ENCODE measurements around the gene GOLGA8T. TPM values are rescaled to one million over a fixed set of nuclear protein-coding genes. Genes with fewer than 3 reads are reported as not detected.
"Not testable (repeated sequence)": the region's sequence is repeated elsewhere in the genome, so short reads cannot be mapped to it uniquely, and the experiment has no call there.

Gene GOLGA8T, protein sequence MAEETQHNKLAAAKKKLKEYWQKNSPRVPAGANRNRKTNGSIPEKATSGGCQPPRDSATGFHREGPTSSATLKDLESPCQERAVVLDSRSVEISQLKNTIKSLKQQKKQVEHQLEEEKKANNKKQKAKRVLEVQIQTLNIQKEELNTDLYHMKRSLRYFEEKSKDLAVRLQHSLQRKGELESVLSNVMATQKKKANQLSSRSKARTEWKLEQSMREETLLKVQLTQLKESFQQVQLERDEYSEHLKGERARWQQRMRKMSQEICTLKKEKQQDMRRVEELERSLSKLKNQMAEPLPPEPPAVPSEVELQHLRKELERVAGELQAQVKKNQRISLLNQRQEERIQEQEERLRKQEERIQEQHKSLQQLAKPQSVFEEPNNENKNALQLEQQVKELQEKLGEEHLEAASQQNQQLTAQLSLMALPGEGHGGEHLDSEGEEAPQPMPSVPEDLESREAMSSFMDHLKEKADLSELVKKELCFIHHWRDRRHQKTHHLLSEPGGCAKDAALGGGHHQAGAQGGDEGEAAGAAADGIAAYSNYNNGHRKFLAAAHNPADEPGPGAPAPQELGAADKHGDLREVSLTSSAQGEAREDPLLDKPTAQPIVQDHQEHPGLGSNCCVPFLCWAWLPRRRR
- total RNA-seq (1 to 10 TPM in 3 of 10 donors, under 1 TPM in 4, not detected in 3; 0.13 to 1.3 (median 0.91) TPM), polyA plus RNA-seq (under 1 TPM; 0.04 to 0.51 TPM)
- long read RNA-seq, donor 1 = 0 reads
- long read RNA-seq, donor 2, partial matches to known transcripts = 0 of 1 reads
- long read RNA-seq, donor 2, other reads (novel, unspliced or antisense) = 1 of 1 reads
- long read RNA-seq, donor 3, partial matches to known transcripts = 0 of 1 reads
- long read RNA-seq, donor 3, other reads (novel, unspliced or antisense) = 1 of 1 reads

DNA sequence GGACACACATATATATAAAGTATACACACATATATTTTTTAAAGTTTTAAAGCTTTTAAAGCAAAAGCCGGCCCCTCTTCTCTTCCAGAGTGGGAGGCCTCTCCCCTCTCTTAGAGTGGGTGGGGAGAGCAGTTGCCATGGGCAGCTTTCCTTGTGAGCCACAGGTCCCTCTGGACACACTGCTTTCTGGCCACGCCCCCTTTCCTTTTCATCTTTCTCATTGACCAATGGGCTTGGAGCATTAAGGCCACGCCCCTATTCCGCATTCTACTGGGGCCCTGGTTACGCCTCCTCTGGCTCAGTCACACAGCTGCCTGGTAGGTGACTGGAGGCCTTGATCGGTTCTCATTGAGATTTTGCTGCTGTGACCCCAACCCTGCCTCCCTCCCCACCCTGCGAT, at the start of gene GOLGA8T:
Gene GOLGA8T, plus strand, starts transcription at position 301 of the 400 bp plus-strand sequence. Its CDS starts 98 bp downstream, at position 399.
- H3K9me3 ChIP-seq; H3K27me3 ChIP-seq; H3K4me1 ChIP-seq; H3K4me3 ChIP-seq; ATAC-seq; intact Hi-C loops (cut with DNase I); H3K36me3 ChIP-seq; H3K27ac ChIP-seq; DNase-seq: not testable (repeated sequence)
- WGBS, 2 donors = no CpG with 5 or more reads among the region's 7 CpGs

DNA sequence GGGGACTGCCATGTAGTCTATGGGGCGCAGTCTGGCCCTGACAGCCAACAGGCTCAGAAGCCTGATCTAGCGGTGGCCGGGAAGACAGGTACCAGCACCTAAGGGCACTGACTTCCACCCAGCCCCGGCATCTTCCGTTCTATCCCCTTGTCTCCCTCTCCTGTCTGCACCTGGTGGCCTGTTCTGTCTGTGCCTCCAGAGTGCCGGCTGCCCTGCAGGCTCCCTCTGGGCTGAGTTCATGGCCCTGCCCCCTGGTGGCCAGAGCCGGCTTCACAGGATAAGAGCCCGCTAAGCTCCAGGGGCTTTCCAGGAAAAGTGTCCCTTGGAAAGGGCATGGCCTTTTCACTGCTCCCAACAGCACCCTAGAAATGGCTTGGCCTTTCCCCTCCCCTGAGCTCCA, 37.0 kb upstream of the GOLGA8T start:
- H3K27me3 ChIP-seq; H3K4me3 ChIP-seq; H3K4me1 ChIP-seq; DNase-seq; H3K27ac ChIP-seq; ATAC-seq; intact Hi-C loops (cut with DNase I); H3K9me3 ChIP-seq; H3K36me3 ChIP-seq: not testable (repeated sequence)
- WGBS, 2 donors = no CpG with 5 or more reads among the region's 8 CpGs

DNA sequence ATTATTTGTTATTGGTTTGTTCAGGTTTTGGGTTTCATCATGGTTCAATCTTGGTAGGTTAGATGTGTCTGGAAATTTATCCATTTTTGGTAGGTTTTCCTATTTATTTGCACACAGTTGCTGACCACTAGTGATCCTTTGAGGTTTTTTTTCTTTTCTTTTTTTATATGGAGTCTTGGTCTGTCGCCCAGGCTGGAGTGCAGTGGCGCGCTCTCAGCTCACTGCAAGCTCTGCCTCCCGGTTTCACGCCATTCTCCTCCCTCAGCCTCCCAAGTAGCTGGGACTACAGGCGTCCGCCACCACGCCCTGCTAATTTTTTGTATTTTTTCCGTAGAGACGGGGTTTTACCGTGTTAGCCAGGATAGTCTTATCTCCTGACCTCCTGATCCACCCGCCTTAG, 32.0 kb upstream of the GOLGA8T start:
- H3K9me3 ChIP-seq; intact Hi-C loops (cut with DNase I); DNase-seq; H3K27ac ChIP-seq; H3K27me3 ChIP-seq; H3K4me3 ChIP-seq; ATAC-seq; H3K36me3 ChIP-seq; H3K4me1 ChIP-seq: not testable (repeated sequence)
- no CpG with 5 or more reads among the region's 12 CpGs for WGBS, 2 donors

DNA sequence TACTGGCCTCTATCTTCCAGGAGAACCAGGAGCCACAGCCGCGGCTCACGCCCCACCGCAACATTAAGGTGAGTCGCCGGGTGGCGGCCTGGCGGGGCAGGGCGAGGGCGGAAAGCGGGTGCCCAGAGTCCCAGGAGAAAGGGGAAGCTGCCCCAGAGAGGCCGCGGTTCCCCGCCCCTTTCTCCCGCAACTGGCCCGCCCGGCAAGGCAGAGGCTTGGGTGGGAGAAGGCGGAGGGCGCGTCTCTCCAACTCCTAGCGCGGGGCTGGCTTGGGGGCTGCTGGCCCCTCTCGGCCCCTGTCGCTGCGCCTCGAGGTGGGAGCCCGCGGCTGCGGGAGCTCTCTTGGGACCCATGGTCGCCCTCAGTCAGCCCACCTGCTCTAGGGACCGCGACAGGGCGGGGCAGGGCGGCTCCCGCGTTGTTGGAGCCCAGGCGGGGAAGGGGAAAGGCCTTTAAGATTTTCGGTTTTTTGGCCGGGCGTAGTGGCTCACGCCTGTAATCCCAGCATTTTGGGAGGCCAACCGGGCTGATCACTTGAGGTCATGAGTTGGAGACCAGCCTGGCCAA, 30.8 kb upstream of the GOLGA8T start:
- ATAC-seq = peak in 7 of 8 donors; percentile 62 to 90 (median 69)
- peak overlapping the region in 8 of 10 donors; percentile 23 to 47 (median 36) for H3K4me3 ChIP-seq
- not testable (repeated sequence) for DNase-seq

DNA sequence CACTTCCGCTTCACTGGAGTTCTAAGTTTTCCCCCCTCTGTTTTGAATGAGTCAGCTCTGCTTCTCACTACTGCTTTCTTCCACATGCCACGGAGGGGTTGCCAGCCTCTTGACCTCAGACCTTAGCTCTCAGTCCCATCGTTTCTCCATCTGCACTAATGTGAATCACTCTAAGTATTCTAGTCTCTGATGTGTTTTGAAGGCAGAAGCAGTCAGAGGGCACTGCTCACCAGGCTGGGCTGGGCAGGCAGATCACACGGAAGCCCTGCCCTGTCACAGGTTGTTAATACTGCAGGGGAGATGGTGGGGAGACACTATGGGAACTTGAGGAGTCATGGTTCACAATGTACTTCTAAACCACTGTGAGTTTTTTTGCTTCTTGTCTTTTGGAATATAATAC, 24.3 kb upstream of the GOLGA8T start:
- no CpG with 5 or more reads among the region's 4 CpGs for WGBS, 2 donors
- H3K27me3 ChIP-seq; H3K27ac ChIP-seq; H3K4me3 ChIP-seq; intact Hi-C loops (cut with DNase I); H3K36me3 ChIP-seq; DNase-seq; ATAC-seq; H3K9me3 ChIP-seq; H3K4me1 ChIP-seq: not testable (repeated sequence)

More for the DNA sequence above, 30.8 kb upstream of the GOLGA8T start:
- H3K27ac ChIP-seq; H3K27me3 ChIP-seq; H3K36me3 ChIP-seq; H3K9me3 ChIP-seq; intact Hi-C loops (cut with DNase I); H3K4me1 ChIP-seq: not testable (repeated sequence)
- 5 to 6% methylated on average over 8 to 16 of the region's 42 CpGs for WGBS, 2 donors

DNA sequence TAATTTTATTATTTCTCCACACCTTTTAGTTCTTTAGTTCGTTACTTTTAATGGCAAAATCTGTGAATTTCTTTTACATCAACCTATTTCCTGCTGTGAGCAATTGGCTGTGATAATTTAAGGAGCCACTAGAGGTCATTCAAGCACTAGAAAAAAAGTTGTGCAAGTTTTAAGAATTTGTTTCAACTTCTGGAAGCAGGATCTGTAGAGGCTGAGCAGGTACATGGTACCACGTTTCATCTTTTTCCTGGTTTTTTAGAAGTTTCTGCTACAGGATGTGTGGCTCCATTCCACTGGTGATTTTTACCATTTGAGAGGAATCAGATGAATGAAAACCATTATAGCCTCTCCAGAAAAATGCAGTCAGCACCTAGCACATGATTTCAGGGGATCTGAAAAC, 4.8 kb upstream of the GOLGA8T start:
- DNase-seq; ATAC-seq; H3K27ac ChIP-seq; H3K4me3 ChIP-seq; H3K36me3 ChIP-seq; H3K27me3 ChIP-seq; intact Hi-C loops (cut with DNase I); H3K9me3 ChIP-seq; H3K4me1 ChIP-seq: not testable (repeated sequence)
- TF ChIP-seq, protein P1, sequence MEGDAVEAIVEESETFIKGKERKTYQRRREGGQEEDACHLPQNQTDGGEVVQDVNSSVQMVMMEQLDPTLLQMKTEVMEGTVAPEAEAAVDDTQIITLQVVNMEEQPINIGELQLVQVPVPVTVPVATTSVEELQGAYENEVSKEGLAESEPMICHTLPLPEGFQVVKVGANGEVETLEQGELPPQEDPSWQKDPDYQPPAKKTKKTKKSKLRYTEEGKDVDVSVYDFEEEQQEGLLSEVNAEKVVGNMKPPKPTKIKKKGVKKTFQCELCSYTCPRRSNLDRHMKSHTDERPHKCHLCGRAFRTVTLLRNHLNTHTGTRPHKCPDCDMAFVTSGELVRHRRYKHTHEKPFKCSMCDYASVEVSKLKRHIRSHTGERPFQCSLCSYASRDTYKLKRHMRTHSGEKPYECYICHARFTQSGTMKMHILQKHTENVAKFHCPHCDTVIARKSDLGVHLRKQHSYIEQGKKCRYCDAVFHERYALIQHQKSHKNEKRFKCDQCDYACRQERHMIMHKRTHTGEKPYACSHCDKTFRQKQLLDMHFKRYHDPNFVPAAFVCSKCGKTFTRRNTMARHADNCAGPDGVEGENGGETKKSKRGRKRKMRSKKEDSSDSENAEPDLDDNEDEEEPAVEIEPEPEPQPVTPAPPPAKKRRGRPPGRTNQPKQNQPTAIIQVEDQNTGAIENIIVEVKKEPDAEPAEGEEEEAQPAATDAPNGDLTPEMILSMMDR (IDR thresholded peaks at IDR 0.05) = peak in 1 of 9 donors; percentile 23
- WGBS, 2 donors = 0 to 14% methylated on average over 1 of the region's 2 CpGs

DNA sequence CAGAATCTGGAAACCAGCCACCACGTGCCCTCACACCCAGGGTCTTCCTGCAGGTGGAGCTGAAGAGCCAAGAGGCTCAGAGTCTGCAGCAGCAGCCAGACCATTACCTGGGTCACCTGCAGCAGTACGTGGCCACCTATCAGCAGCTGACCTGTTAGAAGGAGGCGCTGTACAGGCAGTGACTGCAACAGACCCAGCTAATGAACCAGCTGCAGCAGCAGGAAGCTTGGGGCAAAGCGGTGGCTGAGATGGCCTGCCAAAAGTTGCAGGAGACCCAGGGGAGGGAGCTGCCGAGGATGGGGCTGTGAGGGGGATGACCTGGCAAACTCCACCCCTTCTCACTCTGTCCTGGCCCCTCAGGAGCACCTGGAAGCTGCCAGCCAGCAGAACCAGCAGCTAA, 8.4 kb downstream of the GOLGA8T start:
- intact Hi-C loops (cut with DNase I); H3K36me3 ChIP-seq; H3K27me3 ChIP-seq; DNase-seq; H3K4me3 ChIP-seq; H3K9me3 ChIP-seq; ATAC-seq; H3K27ac ChIP-seq; H3K4me1 ChIP-seq: not testable (repeated sequence)
- WGBS, 2 donors = 56 to 74% methylated on average over 3 of the region's 5 CpGs

DNA sequence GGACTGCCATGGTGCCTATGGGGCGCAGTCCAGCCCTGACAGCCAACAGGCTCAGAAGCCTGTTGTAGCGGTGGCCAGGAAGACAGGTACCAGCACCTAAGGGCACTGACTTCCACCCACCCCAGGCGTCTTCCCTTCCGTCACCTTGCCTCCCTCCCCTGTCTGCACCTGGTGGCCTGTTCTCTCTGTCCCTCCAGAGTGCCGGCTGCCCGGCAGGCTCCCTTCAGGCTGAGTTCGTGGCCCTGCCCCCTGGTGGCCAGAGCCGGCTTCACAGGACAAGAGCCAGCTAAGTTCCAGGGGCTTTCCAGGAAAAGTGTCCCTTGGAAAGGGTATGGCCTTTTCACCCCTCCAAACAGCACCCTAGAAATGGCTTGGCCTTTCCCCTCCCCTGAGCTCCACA, 15.0 kb downstream of the GOLGA8T start:
- whole genome bisulfite sequencing, 2 donors = no CpG with 5 or more reads among the region's 8 CpGs
- intact Hi-C loops (cut with DNase I) = not testable (repeated sequence)

DNA sequence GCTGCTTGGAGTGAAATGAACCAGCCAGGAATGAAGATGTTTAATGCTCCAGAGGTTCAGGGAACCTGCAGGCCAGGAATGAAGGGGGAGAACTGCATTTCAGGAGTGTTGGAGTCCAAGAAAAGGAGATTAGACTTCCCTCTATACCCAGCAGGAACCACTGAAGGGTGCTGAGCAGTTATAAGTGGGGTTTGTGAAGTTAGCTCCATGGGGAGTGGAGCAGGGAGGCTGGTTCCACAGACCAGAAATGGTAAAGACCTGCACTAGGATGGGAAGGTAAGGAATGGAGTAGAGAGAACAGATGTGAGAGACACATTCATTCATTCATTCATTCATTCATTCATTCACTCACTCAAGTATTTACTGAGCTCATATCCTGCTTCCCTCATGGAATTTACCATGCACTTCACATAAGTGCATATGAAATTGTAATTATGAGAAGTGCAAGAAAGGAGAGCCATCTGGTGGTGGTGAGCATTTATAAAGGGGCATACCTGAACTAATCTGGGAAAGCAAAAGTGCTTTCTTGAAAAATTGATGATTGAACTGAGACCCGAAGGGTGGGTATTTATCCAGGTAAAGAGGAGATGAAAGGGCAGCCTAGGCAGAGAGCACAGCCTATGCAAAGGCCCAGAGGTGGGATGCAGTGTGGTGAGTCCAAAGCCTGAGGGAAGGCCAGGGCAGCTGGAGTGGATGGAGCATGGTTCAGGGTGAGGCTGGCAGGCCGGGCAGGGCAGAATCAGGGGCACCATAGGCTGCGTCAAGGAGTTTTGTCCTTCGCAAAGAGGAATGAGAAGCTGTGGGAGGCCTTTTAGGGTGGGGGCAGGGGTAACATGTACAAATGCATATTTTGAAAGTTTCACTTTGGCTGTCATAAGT, 27.9 kb downstream of the GOLGA8T start:
- H3K4me3 ChIP-seq; ATAC-seq; H3K36me3 ChIP-seq; H3K9me3 ChIP-seq; intact Hi-C loops (cut with DNase I); H3K27me3 ChIP-seq; H3K27ac ChIP-seq; DNase-seq; H3K4me1 ChIP-seq: not testable (repeated sequence)
- 74% methylated on average over 4 of the region's 4 CpGs for WGBS, 2 donors

More for the DNA sequence above, 15.0 kb downstream of the GOLGA8T start:
- DNase-seq, H3K27ac ChIP-seq, H3K9me3 ChIP-seq, H3K36me3 ChIP-seq, H3K27me3 ChIP-seq, ATAC-seq, H3K4me3 ChIP-seq, H3K4me1 ChIP-seq: not testable (repeated sequence)
